ENCODE measurements around the gene OSGEPL1. TPM values are rescaled to one million over a fixed set of nuclear protein-coding genes. Genes with fewer than 3 reads are reported as not detected.

The OSGEPL1 gene
- total RNA-seq, 2 donors from 2014 or later, result 8.9 to 11.8 TPM

Other genes with a start within 250 kb of the OSGEPL1 start
- 1 to 10 TPM; 1.6 to 4.6 TPM for gene SLC40A1, start 182.0 kb downstream of the OSGEPL1 start, total RNA-seq
- 10 to 100 TPM; 46.2 to 59.0 TPM for gene ASNSD1, start 101.3 kb downstream of the OSGEPL1 start, total RNA-seq
- gene ANKAR, start 88.1 kb downstream of the OSGEPL1 start, total RNA-seq, result 1 to 10 TPM; 2.6 to 2.9 TPM
- gene ORMDL1, start 21.5 kb upstream of the OSGEPL1 start, total RNA-seq, result 10 to 100 TPM; 58.9 to 59.5 TPM
- gene PMS1, start 21.7 kb upstream of the OSGEPL1 start, total RNA-seq, result 10 to 100 TPM; 35.2 to 38.3 TPM

Measured in activated naive CD4-positive, alpha-beta T cell treated with anti-CD3 and anti-CD28 coated beads, Interleukin-2, amount 50 U/mL, for 72 hours (primary cell).